GM18507 (cell line): ENCODE measurements around the gene SRCAP.

Experiments
- DNase-seq: peaks from one replicate; pipeline ENCODE4 v3.0.0; 2011; ENCODE audit warnings: low read depth; ENCODE audit not compliant: insufficient read length; ENCODE audit errors: extremely low spot score
- FAIRE-seq: peaks from 2 replicates; lab custom pipeline; 2011; peaks lifted over from hg19 to GRCh38; lab: Jason Lieb, UNC

The SRCAP gene

GRCh38 chr16:30766206-30766932 is 67.4 kb downstream of the SRCAP start:
- no peak for DNase-seq

GRCh38 chr16:30766933-30767284 is 67.9 kb downstream of the SRCAP start:
- FAIRE-seq (no peak), DNase-seq (no peak)

More at GRCh38 chr16:30766206-30766932, 67.4 kb downstream of the SRCAP start:
- no peak for FAIRE-seq

GRCh38 chr16:30767767-30768465 is 68.9 kb downstream of the SRCAP start:
- DNase-seq, result no peak
- peak; percentile 39 for FAIRE-seq

GRCh38 chr16:30768583-30769181 is 69.7 kb downstream of the SRCAP start:
- DNase-seq, result no peak
- no peak for FAIRE-seq

GRCh38 chr16:30769379-30770089 is 70.6 kb downstream of the SRCAP start:
- FAIRE-seq (no peak), DNase-seq (no peak)

GRCh38 chr16:30771726-30772125 is 72.8 kb downstream of the SRCAP start:
- no peak for DNase-seq
- FAIRE-seq, result no peak

GRCh38 chr16:30773826-30774225 is 74.9 kb downstream of the SRCAP start:
- DNase-seq, result no peak
- no peak for FAIRE-seq

- DNase-seq, result no peak
- no peak for FAIRE-seq
Measured at GRCh38 chr16:30774367-30775130, 75.6 kb downstream of the SRCAP start.

GRCh38 chr16:30775131-30775391 is 76.1 kb downstream of the SRCAP start:
- no peak for DNase-seq
- no peak for FAIRE-seq

- DNase-seq (no peak), FAIRE-seq (no peak)
Measured at GRCh38 chr16:30775392-30776188, 76.6 kb downstream of the SRCAP start.

GRCh38 chr16:30777591-30778297 is 78.8 kb downstream of the SRCAP start:
- FAIRE-seq (no peak), DNase-seq (no peak)

- no peak for DNase-seq
- no peak for FAIRE-seq
Measured at GRCh38 chr16:30778549-30779244, 79.7 kb downstream of the SRCAP start.

GRCh38 chr16:30779596-30779995 is 80.6 kb downstream of the SRCAP start:
- no peak for DNase-seq
- no peak for FAIRE-seq

- no peak for FAIRE-seq
- DNase-seq, result no peak
Measured at GRCh38 chr16:30780021-30780420, 81.0 kb downstream of the SRCAP start.

- no peak for FAIRE-seq
- DNase-seq, result no peak
Measured at GRCh38 chr16:30780549-30780948, 81.6 kb downstream of the SRCAP start.

- DNase-seq (no peak), FAIRE-seq (no peak)
Measured at GRCh38 chr16:30782486-30783279, 83.7 kb downstream of the SRCAP start.
